ENCODE measurements around the gene WAC. TPM values are rescaled to one million over a fixed set of nuclear protein-coding genes. Genes with fewer than 3 reads are reported as not detected.

WAC gene
- total RNA-seq, 1 experiment from 2014 or later = 196 TPM

GRCh38 chr10:28669227-28670173 is 136.6 kb downstream of the WAC start:
- no peaks in the 10 kb centered on the region; the same call in 1 of the 2 replicates for H3K27me3 ChIP-seq (replicated peaks; ENCODE audit: control insufficient read depth, insufficient read depth, low read length)
- no peaks in the 10 kb centered on the region for H3K36me3 ChIP-seq (ENCODE audit: control insufficient read depth, insufficient read depth, low read length)
- Mint-ChIP-seq H3K36me3 (ENCODE audit: insufficient read depth, unreplicated experiment) (peaks cover 6% of the 10 kb centered on the region), H3K27me3 (ENCODE audit: insufficient read depth, unreplicated experiment) (peaks cover 3% of the 10 kb centered on the region), H3K4me3 (ENCODE audit: unreplicated experiment) (peak overlapping the region; percentile 96), H3K4me1 (ENCODE audit: low read depth, unreplicated experiment) (peaks cover 26% of the 10 kb centered on the region), H3K27ac (ENCODE audit: unreplicated experiment) (peak overlapping the region; percentile 74), H3K9me3 (ENCODE audit: unreplicated experiment) (no peaks in the 10 kb centered on the region)
- TSS peak; percentile 89 for BruUV-seq (replicated peaks)
- peak overlapping the region; percentile 66 for H3K4me3 ChIP-seq (ENCODE audit: low read depth, low read length)
- H3K9me3 ChIP-seq = no peaks in the 10 kb centered on the region
- TF ChIP-seq, protein P1, sequence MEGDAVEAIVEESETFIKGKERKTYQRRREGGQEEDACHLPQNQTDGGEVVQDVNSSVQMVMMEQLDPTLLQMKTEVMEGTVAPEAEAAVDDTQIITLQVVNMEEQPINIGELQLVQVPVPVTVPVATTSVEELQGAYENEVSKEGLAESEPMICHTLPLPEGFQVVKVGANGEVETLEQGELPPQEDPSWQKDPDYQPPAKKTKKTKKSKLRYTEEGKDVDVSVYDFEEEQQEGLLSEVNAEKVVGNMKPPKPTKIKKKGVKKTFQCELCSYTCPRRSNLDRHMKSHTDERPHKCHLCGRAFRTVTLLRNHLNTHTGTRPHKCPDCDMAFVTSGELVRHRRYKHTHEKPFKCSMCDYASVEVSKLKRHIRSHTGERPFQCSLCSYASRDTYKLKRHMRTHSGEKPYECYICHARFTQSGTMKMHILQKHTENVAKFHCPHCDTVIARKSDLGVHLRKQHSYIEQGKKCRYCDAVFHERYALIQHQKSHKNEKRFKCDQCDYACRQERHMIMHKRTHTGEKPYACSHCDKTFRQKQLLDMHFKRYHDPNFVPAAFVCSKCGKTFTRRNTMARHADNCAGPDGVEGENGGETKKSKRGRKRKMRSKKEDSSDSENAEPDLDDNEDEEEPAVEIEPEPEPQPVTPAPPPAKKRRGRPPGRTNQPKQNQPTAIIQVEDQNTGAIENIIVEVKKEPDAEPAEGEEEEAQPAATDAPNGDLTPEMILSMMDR (IDR thresholded peaks at IDR 0.05; ENCODE audit: insufficient read depth in 1 of 2, low read depth in 1 of 2, low read length in 1 of 2, severe bottlenecking in 1 of 2, unreplicated experiment in 1 of 2) = no peak
- ChIA-PET POLR2A (interaction anchor here (1.0 kb wide), 1 partner anchor 15 kb away, joined by 3 read pairs; no protein-coding TSS in a partner anchor), CTCF (interaction anchor here (1.0 kb wide), 1 partner anchor 635 kb away, joined by 4 read pairs; no protein-coding TSS in a partner anchor)
- intact Hi-C loops (cut with micrococcal nuclease; ENCODE audit: unreplicated experiment) = loop anchor here (2.0 kb wide), 1 partner anchor 395 kb away; no protein-coding TSS in a partner anchor
- no peak for DNase-seq
- H3K4me1 ChIP-seq = peaks cover 22% of the 10 kb centered on the region

Other genes starting within 250 kb of the WAC start
- 72.0 and 79.4 TPM in 2 replicates for gene MPP7, start 230.1 kb upstream of the WAC start, total RNA-seq (2022)
- 146 and 165 TPM in 2 replicates for gene BAMBI, start 144.4 kb downstream of the WAC start, total RNA-seq (2022)

Measured in Caco-2 (cell line).